ENCODE measurements around the gene PRKCZ. TPM values are rescaled to one million over a fixed set of nuclear protein-coding genes. Genes with fewer than 3 reads are reported as not detected.

PRKCZ gene
- total RNA-seq, 1 donor from 2014 or later, result 3.5 TPM

DNA sequence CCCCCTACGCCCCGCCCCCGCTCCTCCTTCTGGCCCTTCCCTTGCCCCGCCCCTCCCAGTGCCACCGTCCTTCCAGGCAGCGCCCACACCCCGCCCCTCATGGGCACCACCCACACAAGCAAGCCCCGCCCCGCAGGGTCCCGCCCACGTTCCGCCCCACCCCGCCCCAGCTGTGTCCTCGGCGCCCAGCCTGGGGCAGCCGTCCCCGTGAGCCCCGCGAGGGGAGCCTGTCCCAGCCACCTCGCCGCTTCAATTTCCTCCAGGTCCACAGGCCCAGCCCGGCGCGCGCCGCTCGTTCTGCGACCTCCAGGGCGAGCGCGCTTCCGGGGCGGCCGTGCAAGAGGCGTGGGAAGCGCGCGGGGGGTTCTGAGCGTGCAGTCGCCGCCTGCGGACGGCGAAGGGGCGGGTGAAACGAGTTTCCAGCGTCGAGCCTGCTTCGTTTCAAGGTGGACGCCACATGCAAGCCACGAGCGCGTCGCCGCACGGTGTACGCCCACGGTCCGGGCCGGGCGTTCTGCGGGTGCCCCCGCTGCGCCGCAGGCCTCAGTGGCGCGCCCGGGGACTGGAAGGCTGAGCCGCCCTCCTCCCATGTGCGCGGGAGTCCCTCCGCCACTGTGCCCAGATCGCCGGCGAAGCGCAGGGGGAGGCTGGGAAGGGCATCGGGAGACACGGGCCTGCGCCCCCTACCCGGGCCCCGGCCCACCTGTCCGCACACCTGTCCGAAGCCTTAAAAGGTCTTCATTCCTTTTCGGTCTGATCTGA lies 155.2 kb downstream of the PRKCZ start:
- intact Hi-C loops (cut with micrococcal nuclease), result loop anchor here (1.0 to 5.0 kb wide), 7 partner anchors 10 to 381 kb away; partner anchors contain the start of genes PANK4 and PRXL2B

DNA sequence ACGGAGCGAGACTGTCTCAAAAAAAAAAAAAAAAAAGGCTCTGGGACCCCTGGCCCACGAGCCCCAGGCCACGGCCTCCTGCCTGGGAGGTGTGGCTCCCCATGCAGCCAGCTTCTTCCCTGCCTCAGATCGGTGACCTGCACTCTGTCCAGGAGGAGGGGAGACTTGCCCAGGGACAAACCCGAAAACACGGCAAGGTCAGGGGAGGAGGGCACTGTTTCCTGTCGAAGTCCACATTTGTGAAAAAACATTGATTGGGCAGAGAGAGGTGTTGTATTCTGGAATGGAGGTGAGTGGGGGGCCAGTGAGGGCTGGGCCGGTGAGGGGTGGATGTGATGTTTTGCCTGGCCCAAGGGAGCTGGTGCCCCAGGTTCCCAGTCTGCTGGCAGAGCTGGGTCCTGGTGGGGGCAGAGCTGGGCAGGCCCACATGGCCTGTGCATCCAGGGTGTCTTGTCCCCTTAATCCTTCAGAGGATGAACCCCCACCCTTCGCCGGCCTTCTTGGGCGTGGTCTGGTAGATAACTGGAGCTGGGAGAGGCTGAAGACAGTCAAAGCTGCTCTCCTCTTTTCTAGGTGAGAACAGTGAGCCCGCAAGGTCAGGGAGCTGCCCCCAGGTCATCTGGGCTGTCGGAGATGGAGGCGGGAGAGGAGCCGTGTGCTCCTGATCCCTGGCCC lies 156.7 kb downstream of the PRKCZ start:
- intact Hi-C loops (cut with micrococcal nuclease), result loop anchor here (5.0 kb wide), 1 partner anchor 300 kb away; no protein-coding TSS in a partner anchor

DNA sequence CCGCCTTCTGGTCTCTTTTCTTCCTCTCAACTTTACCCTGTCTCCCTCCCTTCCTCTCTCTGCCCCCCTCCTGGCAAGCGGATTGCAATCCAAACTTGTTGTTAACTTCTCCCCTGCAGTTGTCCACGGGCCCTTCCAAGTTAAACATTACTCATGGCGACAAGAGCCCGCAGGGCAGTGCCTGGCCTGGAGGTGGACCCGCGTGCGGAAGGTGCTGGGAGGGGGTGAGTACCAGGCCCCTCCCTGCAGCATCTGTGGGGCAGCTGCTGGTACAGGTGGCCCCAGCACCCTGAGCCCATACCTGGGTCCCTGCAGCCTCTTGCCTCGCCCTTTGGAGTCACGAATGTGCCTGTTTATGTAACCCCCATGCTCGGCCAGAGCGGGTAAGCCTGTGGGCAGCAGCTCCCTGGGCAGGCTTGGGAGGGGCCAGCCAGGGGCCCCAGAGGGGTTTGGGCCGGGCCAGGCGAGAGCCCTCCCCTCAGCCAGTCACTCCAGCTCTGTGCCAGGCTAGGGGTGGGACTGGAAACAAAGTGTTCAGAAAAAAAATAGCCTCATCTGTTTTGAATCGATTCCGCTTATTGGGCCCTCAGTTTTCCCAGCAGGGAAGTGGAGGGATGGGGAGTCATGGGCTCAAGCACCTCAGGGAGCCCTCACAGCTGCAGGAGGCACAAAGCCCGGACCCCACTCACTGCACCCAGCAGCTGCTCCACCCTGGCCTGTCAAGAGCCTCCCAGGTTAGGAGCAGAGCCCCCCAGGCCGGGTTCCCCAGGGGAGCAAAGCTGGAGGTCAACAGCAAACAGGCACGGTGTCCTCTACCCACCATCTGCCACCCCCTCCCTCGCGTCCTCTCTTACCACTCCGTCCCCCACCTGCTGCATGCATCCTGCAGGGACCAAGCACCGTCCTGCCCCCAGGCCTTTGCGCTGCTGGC lies 158.4 kb downstream of the PRKCZ start:
- intact Hi-C loops (cut with micrococcal nuclease), result loop anchor here (5.0 kb wide), 1 partner anchor 301 kb away; no protein-coding TSS in a partner anchor

DNA sequence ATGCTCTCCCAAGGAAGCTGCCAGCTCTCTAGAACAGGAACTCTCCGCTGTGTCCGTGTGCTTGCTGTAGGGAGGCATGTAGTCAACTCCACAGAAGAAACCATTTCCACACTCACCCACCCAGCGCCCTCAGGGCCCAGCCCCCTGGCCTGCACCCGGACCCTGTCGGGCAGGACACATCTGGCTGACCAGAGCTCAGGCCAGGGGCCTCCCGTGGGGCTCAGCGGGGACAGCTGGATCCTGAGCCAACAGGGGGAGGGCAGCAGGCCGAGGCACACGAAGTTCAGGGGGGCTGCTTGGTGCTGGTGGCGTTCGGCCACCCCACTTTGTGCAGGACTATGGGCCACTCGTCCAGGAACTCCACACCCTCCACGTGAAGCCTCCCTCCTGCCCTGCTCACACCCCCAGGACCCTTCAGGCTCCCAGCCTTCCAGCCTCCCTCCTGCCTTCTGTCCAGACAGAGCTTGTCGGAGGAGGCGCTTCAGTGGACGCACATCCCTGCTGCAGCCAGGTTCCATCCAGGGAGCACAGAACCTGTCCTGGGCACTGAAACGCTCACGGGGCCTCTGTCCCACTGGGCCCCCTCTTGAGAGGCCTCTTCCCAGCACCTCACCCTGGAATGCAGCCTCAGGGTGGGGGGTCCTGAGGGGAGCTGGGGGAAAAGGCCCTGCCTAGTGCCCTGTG lies 159.3 kb downstream of the PRKCZ start:
- intact Hi-C loops (cut with micrococcal nuclease), result loop anchor here (5.0 kb wide), 1 partner anchor 302 kb away; no protein-coding TSS in a partner anchor

DNA sequence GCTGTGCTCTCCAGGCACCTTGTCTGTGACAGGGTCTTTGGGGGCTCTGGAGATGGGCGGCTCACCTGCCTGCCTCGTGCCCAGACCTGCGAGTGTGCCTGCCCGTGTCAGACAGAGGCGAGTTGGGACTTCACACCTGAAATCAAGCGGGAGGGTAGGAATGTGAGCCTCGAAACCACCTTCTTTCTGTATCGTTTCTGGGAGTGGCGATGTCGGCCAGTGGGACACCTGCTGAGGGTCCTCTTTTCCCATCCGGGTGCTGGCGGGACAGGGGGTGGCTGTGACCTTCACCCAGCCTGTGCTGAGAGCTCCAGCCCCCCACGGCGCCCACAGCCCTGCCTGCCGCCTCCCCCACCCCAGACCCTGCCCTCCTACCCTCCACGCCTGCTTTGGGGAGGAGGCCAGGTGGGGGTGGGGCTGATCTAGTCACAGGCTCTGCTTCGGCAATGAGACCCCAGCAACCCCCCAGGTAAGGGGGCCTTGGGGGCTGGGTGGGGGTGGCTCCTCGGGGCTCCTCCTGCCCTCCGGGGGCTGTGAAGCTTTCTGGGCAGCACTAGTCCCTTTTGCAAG lies 160.0 kb downstream of the PRKCZ start:
- intact Hi-C loops (cut with micrococcal nuclease), result no loop called here

DNA sequence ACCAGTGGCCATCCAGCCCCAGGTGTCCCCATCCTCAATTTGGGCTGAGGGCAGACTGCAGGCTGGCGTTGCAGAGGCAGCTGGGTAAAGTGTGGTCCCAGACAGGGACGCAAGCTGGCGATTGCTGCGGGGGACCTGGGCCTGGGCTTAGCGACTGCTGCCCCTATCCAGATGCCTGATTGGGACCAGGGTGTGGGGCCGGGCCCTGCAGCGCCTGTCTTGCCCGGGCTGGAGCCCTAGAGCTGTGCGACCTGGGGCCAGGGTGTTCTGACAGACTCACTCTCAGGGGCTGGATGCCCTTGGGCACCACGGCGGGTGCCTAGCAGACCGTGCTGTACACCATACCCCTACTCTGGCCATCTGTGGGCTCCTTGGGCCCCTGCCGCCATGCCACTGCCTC lies 160.6 kb downstream of the PRKCZ start:
- intact Hi-C loops (cut with micrococcal nuclease), result no loop called here

DNA sequence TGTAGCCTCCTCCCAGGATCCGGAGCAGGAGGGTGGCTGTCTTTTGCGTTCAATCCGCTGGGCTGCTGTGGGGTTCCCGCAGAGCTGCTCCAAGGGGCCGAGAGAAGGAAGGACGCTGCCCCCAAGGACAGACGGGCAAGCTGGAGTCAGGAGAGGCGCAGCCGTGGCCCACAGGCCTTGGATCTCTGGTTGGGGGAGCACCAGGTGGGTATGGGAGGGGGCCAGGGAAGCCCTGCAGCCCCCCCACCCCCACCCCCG lies 162.0 kb downstream of the PRKCZ start:
- intact Hi-C loops (cut with micrococcal nuclease), result no loop called here

DNA sequence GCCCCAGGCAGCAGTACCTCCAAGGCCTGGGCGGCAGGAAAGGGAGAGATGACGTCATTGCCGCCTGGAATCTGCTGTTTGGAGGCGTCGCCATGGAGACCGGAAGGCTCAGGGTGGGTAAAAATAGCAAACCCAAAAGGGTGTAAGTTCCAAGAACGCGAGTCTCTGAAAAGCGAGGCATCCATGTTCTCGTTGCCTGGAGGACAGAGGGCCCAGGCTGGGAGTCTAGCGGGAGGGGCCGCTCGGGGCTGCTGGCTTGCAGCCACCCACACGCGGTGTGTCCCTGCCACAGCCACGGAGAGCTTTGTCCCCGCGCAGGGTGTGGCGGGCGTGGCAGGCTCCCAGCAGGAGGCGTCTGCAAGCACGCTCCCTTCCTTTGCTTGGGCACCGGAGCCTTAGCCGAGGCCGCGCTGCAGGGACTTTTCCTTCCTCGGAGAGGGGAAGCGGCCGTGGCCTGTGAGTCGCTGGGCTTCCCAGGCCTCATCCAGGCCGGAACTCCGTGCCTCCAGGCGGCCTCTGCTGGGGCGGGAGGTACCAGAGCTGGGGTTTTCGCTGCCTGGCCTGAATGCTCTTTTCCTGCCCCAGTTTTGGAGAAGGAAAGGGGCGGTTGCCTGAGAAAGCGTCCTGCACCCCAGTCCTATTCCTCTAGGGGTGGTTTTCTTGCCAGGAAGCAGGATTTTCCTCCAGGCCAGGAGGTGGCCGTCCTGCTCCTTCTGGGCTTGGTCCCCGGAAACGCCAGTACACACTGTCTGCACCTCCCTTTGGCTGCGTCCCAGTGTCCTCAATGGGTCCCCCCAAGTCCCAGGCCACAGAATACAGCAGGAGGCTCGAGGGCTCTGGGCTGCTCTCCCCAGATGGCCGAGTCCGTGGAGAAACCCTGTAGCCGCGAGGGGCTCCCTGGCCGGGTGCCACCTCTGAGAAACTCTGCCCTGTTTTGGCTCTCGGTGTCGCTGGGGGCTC lies 162.6 kb downstream of the PRKCZ start:
- intact Hi-C loops (cut with micrococcal nuclease), result no loop called here

DNA sequence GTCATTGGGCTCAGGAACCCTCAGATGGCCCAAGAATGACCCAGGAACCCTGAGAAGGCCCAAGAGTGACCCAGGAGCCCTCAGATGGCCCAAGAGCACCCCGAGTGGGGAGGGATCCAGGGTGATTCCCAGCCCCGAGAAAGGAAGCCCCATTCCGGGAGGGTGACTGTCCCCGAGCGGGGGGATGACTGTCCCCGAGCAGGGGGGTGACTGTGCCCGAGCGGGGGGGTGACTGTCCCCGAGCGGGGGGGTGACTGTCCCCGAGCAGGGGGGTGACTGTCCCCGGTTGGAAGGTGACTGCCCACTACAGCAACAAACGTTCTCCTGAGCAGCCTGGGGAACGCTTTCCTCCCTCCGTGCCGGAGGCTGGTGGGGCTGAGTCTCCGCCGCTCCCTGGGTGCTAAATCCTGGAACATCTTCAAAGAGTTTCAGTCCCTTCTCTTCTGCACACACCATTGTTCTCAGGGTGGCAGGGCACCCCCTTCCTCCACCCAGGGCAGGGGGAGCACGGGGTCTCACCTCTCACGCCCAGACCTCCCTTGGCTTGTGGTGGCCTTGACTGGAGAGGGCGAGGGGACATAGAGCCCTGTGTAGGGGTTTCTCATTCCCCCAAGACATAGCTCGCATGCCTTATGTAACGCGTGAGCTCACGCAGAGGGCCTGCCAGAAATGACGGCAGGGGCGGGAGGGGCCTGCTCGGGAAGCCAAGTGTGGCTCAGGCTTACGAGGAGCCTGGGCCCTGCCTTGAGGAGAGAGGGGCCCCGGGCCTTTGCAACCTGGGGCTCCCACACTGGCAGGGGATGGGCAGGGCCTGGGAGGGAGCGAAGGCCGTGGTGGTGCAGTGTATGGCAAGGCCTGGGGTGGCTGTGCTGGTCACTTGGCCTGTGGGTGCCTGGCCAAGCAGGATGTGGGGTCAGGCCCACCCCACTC lies 163.6 kb downstream of the PRKCZ start:
- intact Hi-C loops (cut with micrococcal nuclease), result no loop called here

DNA sequence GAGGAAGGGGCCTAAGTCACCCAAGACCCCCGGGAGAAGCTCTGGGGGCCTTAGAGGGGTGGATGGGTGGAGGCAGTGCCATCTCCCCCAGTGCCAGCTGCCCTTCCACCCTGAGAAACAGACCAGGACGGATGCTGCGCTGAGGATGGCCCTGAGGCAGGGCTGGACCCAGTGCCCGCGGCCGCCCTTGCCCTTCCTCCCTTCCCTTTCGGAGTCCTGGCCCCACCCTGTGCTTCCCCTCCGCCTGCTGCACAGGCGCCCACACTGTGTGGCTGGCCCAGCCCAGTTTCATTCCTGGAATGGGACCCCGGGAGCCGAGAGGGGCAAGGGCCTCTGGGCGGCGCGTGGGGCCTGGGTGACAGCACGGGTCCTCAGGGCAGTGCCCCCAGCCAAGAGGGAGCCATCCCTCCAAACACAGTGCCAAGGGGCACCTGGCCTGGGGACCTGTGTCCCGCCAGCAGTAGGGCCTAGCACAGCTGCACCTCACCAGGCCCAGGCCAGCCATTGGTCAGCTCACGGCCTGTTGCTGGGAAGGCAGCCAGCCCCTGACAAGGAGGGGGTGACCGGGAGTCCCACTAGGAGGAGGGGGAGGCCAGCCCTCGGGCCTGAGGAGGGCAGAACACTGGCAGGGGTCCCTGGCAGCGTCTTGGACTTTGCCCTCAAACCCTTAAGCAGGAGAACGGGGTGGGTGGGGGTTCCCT lies 164.5 kb downstream of the PRKCZ start:
- intact Hi-C loops (cut with micrococcal nuclease), result no loop called here

DNA sequence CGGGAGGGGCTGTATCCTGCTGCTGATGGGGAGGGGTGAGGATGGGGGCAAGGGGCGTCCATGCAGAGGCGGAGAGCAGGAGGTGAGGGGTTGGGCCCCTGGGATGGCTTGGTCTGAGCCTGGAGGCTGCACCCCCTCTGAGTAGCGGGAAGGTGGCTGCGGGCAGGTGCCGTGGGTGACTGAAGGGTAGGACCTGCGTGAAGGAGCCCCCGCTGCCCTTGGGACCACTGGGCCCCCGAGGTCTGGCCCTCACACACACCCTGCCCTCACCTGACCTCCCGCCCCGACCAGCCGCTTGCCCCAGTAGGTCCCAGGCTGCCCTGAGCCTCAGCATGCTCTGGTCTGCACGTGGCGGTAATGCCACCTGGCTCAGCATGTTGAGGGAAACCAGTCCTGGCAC lies 165.1 kb downstream of the PRKCZ start:
- intact Hi-C loops (cut with micrococcal nuclease), result no loop called here

DNA sequence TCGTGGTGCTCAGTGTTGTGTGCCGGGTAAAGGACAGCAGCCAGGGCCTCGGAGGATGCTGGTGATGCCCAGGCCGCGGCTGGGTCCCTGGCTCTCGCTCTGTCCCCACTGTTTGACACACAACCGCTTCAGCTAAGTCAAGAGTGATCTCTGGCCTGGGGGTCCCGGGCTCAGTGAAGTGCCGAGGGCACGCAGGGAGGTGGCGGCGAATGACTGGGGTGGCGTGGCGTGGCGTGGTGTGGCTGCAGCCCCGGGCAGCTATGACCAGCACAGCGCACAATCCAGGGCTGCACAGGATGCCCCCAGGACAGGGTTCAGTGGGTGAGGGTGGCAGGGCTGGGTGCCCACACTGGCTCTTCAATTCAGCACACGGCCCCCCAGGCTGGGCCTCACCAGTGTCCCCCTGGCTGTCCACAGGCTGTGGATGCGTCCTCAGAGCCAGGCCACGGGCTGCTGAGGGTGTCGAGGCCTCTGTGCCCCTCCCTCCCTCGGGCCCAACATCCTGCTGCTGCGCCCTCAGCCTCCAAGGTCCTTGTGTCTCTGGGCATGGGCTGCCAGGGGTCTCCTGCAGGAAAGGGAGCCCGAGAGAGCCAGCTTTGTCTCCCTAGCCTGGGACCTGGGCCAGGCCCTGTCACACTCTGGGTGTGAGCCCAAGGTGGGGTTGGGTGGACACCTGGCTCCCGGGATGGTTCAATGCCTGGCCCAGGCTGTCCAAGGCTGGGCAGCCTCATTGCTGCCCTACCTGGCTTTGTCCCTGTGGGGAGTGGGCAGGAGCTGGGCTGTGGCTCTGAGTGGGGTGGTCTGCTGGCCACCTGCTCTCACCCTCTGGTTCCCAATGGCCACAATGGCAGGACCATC lies 165.9 kb downstream of the PRKCZ start:
- intact Hi-C loops (cut with micrococcal nuclease), result no loop called here

DNA sequence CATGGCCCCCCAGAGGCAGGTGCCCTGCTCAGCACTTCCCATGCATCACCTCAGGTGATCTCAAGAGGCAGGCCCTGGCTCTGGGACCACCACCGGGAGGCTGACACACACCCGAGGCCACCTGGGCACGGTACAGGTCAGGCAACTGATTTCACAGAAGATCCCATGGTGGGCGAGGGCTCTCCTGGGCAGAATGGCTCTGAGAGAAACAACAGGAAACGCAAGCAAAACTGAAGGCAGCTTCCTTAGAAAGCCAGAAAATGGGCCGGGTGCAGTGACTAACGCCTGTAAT lies 166.5 kb downstream of the PRKCZ start:
- intact Hi-C loops (cut with micrococcal nuclease), result no loop called here

DNA sequence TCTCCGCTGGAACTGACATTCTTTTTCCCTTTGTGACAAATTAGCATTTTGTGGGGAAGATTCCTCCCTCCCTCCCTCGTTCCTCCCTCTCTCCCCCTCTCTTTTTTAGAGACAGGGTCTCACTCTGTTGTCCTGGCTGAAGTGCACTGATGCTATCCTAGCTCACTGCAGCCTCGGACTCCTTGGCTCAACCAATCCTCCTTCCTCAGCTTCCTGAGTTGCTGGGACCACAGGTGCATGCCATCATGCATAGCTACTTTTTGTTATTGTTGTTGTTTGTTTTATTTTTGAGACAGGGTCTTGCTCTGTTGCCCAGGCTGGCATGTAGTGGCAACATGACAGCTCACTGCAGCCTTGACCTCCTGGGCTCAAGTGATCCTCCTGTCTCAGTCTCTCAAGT lies 171.1 kb downstream of the PRKCZ start:
- intact Hi-C loops (cut with micrococcal nuclease), result no loop called here

DNA sequence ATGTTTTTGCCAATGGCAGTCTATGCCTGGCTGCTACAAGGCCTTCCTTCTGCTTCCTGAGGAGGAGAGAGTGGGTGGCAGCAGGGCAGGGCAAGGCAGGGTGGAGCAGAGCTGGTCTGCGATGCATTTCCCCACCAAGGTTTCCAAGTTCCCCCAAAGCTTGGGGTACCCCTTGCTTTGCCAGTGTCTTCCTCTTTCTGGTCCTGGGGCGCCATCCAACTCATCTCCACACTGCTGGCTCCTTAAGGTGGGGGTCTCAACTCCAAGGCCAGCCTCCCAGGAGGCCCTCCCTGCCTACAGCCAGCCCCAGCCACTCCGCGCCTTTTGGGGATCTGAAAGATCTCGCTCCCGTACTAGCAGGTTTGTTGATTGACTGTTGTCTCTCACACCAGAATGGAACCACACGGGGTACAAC lies 174.0 kb downstream of the PRKCZ start:
- intact Hi-C loops (cut with micrococcal nuclease), result no loop called here

DNA sequence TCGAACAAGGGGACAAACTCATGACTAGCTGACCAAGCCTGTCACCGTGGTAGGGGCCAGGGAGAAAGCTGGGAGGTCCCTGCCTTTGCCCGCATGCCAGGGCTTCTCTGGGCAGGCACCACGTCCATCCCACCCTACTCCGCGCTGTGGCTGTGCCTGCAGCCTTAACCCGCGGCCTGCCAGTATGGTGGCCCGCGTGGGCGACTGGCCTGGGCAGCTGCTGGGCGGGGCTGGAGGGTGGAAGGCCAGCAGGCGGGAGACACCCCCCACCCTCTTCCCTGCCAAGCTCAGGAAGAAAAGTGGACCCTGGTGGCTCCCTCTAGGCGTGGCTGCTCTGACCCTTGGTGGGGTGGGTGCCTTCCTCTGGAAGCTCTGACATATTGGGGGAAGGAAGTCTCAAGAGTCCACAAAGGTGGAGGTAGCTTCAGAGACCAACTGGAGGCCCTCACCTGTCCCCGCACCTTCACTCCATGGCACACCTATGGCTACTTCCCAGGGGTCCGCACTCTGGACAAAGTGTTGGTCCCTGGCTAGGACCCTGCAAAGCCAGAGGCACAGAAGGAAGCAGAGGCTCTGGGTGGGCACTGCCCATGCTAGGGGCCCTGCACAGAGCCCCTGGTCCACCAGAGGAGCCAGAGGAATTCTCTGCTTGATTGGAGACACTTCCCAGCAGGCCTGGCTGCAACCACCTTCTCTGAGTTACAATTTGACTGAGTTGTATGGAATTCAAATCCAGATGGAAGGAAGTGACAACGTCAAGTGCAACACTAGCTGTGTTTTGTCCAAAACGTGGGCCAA lies 174.6 kb downstream of the PRKCZ start:
- intact Hi-C loops (cut with micrococcal nuclease), result no loop called here

Measured in T-helper 2 cell treated with Interferon-gamma antibody and Interleukin-4, amounts not matched to agents 100 ng/mL and 5 ng/mL, for 36 hours (primary cell).